HEK293 (cell line): Measurements from ENCODE around the gene RITA1.

ENCODE experiments used
- CTCF ChIP-seq: fragments of 450-650 bp; formaldehyde crosslinking; IDR thresholded peaks from 2 replicates; pipeline ENCODE4 v1.5.1; 2016; ENCODE audit warnings: missing biosample characterization, missing genetic modification characterization
- EGR2 ChIP-seq: fragments of 450-650 bp; formaldehyde crosslinking; IDR thresholded peaks from 2 replicates; pipeline ENCODE4 v1.5.1; 2016; ENCODE audit warnings: low read depth, missing biosample characterization, missing genetic modification characterization
- KLF10 ChIP-seq: fragments of 450-650 bp; IDR thresholded peaks from 2 replicates; pipeline ENCODE4 v1.5.1; 2018; ENCODE audit warnings: missing biosample characterization, mild to moderate bottlenecking, missing genetic modification characterization
- MZF1 ChIP-seq: fragments of 450-650 bp; formaldehyde crosslinking; IDR thresholded peaks from 2 replicates; pipeline ENCODE4 v1.5.1; 2017; ENCODE audit warnings: missing biosample characterization, missing genetic modification characterization, borderline replicate concordance
- OSR2 ChIP-seq: fragments of 450-650 bp; formaldehyde crosslinking; IDR thresholded peaks from 2 replicates; pipeline ENCODE4 v1.5.1; 2016; ENCODE audit warnings: missing biosample characterization, missing genetic modification characterization
- PBX3 ChIP-seq: sonication (generic); formaldehyde crosslinking; IDR thresholded peaks from 2 replicates; pipeline ENCODE4 v1.8.1; 2022; ENCODE audit warnings: mild to moderate bottlenecking, moderate library complexity, missing genetic modification reagents
- PRDM1 ChIP-seq: fragments of 450-650 bp; formaldehyde crosslinking; IDR thresholded peaks from 2 replicates; pipeline ENCODE4; 2016; ENCODE audit warnings: missing biosample characterization, missing genetic modification characterization
- REST ChIP-seq: fragments of 450-650 bp; formaldehyde crosslinking; IDR thresholded peaks from 2 replicates; pipeline ENCODE4 v1.5.1; 2016; ENCODE audit warnings: missing biosample characterization, missing genetic modification characterization
- SALL2 ChIP-seq: fragments of 450-650 bp; formaldehyde crosslinking; IDR thresholded peaks from 2 replicates; pipeline ENCODE4 v1.5.0; 2017; ENCODE audit warnings: missing biosample characterization, mild to moderate bottlenecking, missing genetic modification characterization, borderline replicate concordance
- SCRT2 ChIP-seq: fragments of 450-650 bp; formaldehyde crosslinking; IDR thresholded peaks from 2 replicates; pipeline ENCODE4 v1.5.1; 2016; ENCODE audit warnings: missing biosample characterization, missing genetic modification characterization
- SP7 ChIP-seq: fragments of 450-650 bp; formaldehyde crosslinking; IDR thresholded peaks from 2 replicates; pipeline ENCODE4 v1.5.1; 2016; ENCODE audit warnings: missing biosample characterization, missing genetic modification characterization
- YY1 ChIP-seq: fragments of 450-650 bp; formaldehyde crosslinking; IDR thresholded peaks from 2 replicates; pipeline ENCODE4 v1.5.1; 2018; ENCODE audit warnings: missing biosample characterization, missing genetic modification characterization
- YY2 ChIP-seq: fragments of 450-650 bp; formaldehyde crosslinking; IDR thresholded peaks from 2 replicates; pipeline ENCODE4 v1.5.1; 2016; ENCODE audit warnings: missing biosample characterization, missing genetic modification characterization
- ZBTB17 ChIP-seq: fragments of 450-650 bp; formaldehyde crosslinking; IDR thresholded peaks from 2 replicates; pipeline ENCODE4 v1.5.1; 2016; ENCODE audit warnings: missing biosample characterization, missing genetic modification characterization
- ZBTB6 ChIP-seq: fragments of 450-650 bp; formaldehyde crosslinking; IDR thresholded peaks from 2 replicates; pipeline ENCODE4 v1.5.1; 2017; ENCODE audit warnings: missing biosample characterization, missing genetic modification characterization
- ZFP37 ChIP-seq: fragments of 450-650 bp; formaldehyde crosslinking; IDR thresholded peaks from 2 replicates; pipeline ENCODE4 v1.5.1; 2016; ENCODE audit warnings: missing biosample characterization, missing genetic modification characterization
- ZFP69B ChIP-seq: fragments of 450-650 bp; formaldehyde crosslinking; IDR thresholded peaks from 2 replicates; pipeline ENCODE4 v1.5.1; 2016; ENCODE audit warnings: missing biosample characterization, missing genetic modification characterization
- ZIC2 ChIP-seq: fragments of 450-650 bp; formaldehyde crosslinking; IDR thresholded peaks from 2 replicates; pipeline ENCODE4 v1.5.1; 2016; ENCODE audit warnings: missing biosample characterization, missing genetic modification characterization
- ZNF121 ChIP-seq: fragments of 450-650 bp; formaldehyde crosslinking; IDR thresholded peaks from 2 replicates; pipeline ENCODE4 v1.5.1; 2016; ENCODE audit warnings: missing biosample characterization, missing genetic modification characterization
- ZNF280C ChIP-seq: fragments of 450-650 bp; formaldehyde crosslinking; IDR thresholded peaks from 2 replicates; pipeline ENCODE4 v1.5.1; 2016; ENCODE audit warnings: missing biosample characterization, missing genetic modification characterization
- ZNF354C ChIP-seq: fragments of 450-650 bp; formaldehyde crosslinking; IDR thresholded peaks from 2 replicates; pipeline ENCODE4 v1.5.1; 2016; ENCODE audit warnings: missing biosample characterization, missing genetic modification characterization, low read depth, borderline replicate concordance
- ZNF501 ChIP-seq: fragments of 450-650 bp; formaldehyde crosslinking; IDR thresholded peaks from 2 replicates; pipeline ENCODE4 v1.5.1; 2016; ENCODE audit warnings: missing biosample characterization, missing genetic modification characterization
- ZNF510 ChIP-seq: fragments of 450-650 bp; formaldehyde crosslinking; IDR thresholded peaks from 2 replicates; pipeline ENCODE4 v1.5.1; 2018; ENCODE audit warnings: mild to moderate bottlenecking, missing genetic modification characterization, missing biosample characterization; ENCODE audit not compliant: insufficient replicate concordance
- ZNF585B ChIP-seq: fragments of 450-650 bp; formaldehyde crosslinking; IDR thresholded peaks from 2 replicates; pipeline ENCODE4 v1.5.1; 2016; ENCODE audit warnings: missing biosample characterization, missing genetic modification characterization
- ZNF629 ChIP-seq: fragments of 450-650 bp; formaldehyde crosslinking; IDR thresholded peaks from 2 replicates; pipeline ENCODE4 v1.5.1; 2017; ENCODE audit warnings: missing biosample characterization, missing genetic modification characterization
- ZNF654 ChIP-seq: fragments of 450-650 bp; formaldehyde crosslinking; IDR thresholded peaks from 2 replicates; pipeline ENCODE4 v1.5.1; 2016; ENCODE audit warnings: low read depth, missing biosample characterization, missing genetic modification characterization
- ZNF660 ChIP-seq: fragments of 450-650 bp; IDR thresholded peaks from 2 replicates; pipeline ENCODE4 v1.5.1; 2018; ENCODE audit warnings: missing biosample characterization, mild to moderate bottlenecking, missing genetic modification characterization
- ZNF707 ChIP-seq: fragments of 450-650 bp; formaldehyde crosslinking; IDR thresholded peaks from 2 replicates; pipeline ENCODE4 v1.5.1; 2016; ENCODE audit warnings: missing biosample characterization, missing genetic modification characterization

The RITA1 gene

GRCh38 chr12:113152835-113153814, 32.4 kb upstream of the RITA1 start (continued):
- TF ChIP-seq PBX3 (peak; percentile 53; the same call in 1 of the 2 replicates), MZF1 (tag by site-specific recombination) (no peak), ZNF629 (tag by site-specific recombination) (peak; percentile 62; the same call in 1 of the 2 replicates), ZNF510 (tag by site-specific recombination) (no peak), SP7 (peak; percentile 53; the same call in 1 of the 2 replicates), KLF10 (tag by site-specific recombination) (no peak), EGR2 (tag by site-specific recombination) (peak; percentile 52; the same call in 1 of the 2 replicates), ZNF660 (tag by site-specific recombination) (peak; percentile 82; the same call in 1 of the 2 replicates), ZNF280C (tag by site-specific recombination) (no peak), YY1 (tag by site-specific recombination) (no peak), ZBTB17 (peak; percentile 92), OSR2 (tag by site-specific recombination) (peak; percentile 54; the same call in 1 of the 2 replicates), YY2 (tag by site-specific recombination) (no peak), ZNF654 (peak; percentile 51), SCRT2 (tag by site-specific recombination) (peak; percentile 10), ZNF354C (tag by site-specific recombination) (no peak), PRDM1 (tag by site-specific recombination) (no peak), ZNF707 (tag by site-specific recombination) (no peak), ZFP37 (tag by site-specific recombination) (peak; percentile 82; the same call in 1 of the 2 replicates), REST (tag by site-specific recombination) (no peak), ZNF501 (tag by site-specific recombination) (0 out of 2 replicates have a peak, but pooled peaks have one; percentile 37), SALL2 (no peak), ZNF585B (tag by site-specific recombination) (no peak), ZFP69B (peak; percentile 99), ZBTB6 (tag by site-specific recombination) (peak; percentile 100), ZNF121 (tag by site-specific recombination) (no peak), ZIC2 (tag by site-specific recombination) (peak; percentile 77), CTCF (tag by site-specific recombination) (peak; percentile 87)
